WTC11 (cell line): ENCODE data around the gene KHK.

Experiments
- ATF2 ChIP-seq: sonication (generic); formaldehyde crosslinking; IDR thresholded peaks from 2 replicates; pipeline ENCODE4 v1.8.1; 2022; ENCODE audit warnings: low read depth, missing genetic modification reagents, borderline replicate concordance
- KAT7 ChIP-seq: sonication (generic); formaldehyde crosslinking; IDR thresholded peaks from 2 replicates; pipeline ENCODE4 v1.8.1; 2023; ENCODE audit warnings: missing genetic modification reagents, mild to moderate bottlenecking, borderline replicate concordance
- MAX ChIP-seq: sonication (generic); formaldehyde crosslinking; IDR thresholded peaks from 2 replicates; pipeline ENCODE4 v1.8.0; 2022; ENCODE audit warnings: mild to moderate bottlenecking, missing genetic modification reagents
- NFE2L1 ChIP-seq: sonication (generic); formaldehyde crosslinking; IDR thresholded peaks from 2 replicates; pipeline ENCODE4 v1.8.1; 2023; ENCODE audit warnings: missing genetic modification reagents
- SP1 ChIP-seq: sonication (generic); formaldehyde crosslinking; conservative IDR thresholded peaks from 2 replicates; pipeline ENCODE4 v1.8.1; 2022; ENCODE audit warnings: missing genetic modification reagents
- ZNF121 ChIP-seq: sonication (generic); formaldehyde crosslinking; IDR thresholded peaks from 2 replicates; pipeline ENCODE4 v1.8.0; 2023; ENCODE audit warnings: missing genetic modification reagents
- TF ChIP-seq, protein P1 (sequence below): sonication (generic); formaldehyde crosslinking; IDR thresholded peaks from 2 replicates; pipeline ENCODE4 v1.8.0; 2022; ENCODE audit warnings: mild to moderate bottlenecking, missing genetic modification reagents
- TF ChIP-seq, protein P2 (sequence below): fragments of 200-600 bp; IDR thresholded peaks from 2 replicates; pipeline ENCODE4 v1.8.0; 2022; ENCODE audit warnings: antibody characterized with exemption

DNA sequence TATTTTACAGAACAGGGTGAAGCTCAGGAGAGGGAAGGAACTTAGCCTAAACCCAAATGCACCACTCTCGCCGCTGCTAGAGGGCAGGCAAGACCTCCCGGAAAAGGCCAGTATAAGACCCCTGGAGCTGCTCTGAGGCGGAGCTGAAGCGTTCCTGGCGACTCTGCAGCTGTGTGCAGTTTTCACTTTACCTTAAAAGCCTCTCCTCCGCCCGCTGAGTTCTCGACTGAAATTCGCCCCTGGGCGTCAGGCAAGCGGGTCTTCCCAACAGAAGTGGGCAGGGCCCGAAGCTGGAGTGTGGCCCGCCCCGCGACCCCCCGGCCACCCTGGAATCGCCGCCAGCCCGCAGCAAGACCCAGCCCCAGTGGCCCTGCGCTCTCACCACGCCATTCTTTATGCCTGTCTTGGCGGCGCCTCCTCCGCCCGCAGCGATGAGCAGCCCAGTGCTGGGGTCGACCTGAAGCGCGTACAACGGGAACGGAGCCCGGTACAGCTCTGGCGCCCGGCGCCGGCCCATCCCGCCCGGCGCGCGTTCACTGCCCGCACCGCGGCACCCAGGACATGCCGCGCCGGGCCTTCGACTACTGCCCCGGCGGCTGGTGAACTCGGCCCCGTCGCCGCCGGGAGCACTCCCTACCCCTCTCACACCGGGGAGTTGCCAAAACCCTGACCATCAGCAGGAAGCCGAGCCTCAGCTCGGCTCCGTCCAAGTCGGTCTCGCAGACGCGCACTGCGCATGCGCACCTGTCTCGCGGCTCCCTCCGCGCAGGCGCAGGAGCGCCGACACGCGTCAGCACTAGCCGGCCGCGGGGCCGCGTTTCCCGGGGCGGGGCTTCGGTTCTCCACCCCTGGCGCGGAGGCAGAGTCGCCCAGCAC, 47.6 kb downstream of the KHK start, which contains the start of gene PREB:
- TF ChIP-seq NFE2L1 (CRISPR knock-in tag), result no peak
- peak; percentile 63 for TF ChIP-seq SP1 (CRISPR knock-in tag)
- TF ChIP-seq, protein P1, sequence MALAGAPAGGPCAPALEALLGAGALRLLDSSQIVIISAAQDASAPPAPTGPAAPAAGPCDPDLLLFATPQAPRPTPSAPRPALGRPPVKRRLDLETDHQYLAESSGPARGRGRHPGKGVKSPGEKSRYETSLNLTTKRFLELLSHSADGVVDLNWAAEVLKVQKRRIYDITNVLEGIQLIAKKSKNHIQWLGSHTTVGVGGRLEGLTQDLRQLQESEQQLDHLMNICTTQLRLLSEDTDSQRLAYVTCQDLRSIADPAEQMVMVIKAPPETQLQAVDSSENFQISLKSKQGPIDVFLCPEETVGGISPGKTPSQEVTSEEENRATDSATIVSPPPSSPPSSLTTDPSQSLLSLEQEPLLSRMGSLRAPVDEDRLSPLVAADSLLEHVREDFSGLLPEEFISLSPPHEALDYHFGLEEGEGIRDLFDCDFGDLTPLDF (CRISPR knock-in tag), result no peak
- TF ChIP-seq, protein P2, sequence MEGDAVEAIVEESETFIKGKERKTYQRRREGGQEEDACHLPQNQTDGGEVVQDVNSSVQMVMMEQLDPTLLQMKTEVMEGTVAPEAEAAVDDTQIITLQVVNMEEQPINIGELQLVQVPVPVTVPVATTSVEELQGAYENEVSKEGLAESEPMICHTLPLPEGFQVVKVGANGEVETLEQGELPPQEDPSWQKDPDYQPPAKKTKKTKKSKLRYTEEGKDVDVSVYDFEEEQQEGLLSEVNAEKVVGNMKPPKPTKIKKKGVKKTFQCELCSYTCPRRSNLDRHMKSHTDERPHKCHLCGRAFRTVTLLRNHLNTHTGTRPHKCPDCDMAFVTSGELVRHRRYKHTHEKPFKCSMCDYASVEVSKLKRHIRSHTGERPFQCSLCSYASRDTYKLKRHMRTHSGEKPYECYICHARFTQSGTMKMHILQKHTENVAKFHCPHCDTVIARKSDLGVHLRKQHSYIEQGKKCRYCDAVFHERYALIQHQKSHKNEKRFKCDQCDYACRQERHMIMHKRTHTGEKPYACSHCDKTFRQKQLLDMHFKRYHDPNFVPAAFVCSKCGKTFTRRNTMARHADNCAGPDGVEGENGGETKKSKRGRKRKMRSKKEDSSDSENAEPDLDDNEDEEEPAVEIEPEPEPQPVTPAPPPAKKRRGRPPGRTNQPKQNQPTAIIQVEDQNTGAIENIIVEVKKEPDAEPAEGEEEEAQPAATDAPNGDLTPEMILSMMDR, result no peak
- no peak for TF ChIP-seq ZNF121
- TF ChIP-seq ATF2 (CRISPR knock-in tag), result no peak
- peak; percentile 16; the same call in 1 of the 2 replicates for TF ChIP-seq MAX (CRISPR knock-in tag)
- no peak for TF ChIP-seq KAT7 (CRISPR knock-in tag)
